HepG2 (cell line): ENCODE measurements around the gene RRAS. TPM values are rescaled to one million over a fixed set of nuclear protein-coding genes. Genes with fewer than 3 reads are reported as not detected.

Source experiments
- ASH2L ChIP-seq: fragments of 300-600, 200-600 bp; sonication (generic); IDR thresholded peaks from 2 replicates; pipeline ENCODE4 v1.7.0; 2017; ENCODE audit warnings: low read depth, mild to moderate bottlenecking, moderate library complexity, mixed read lengths, low read length; ENCODE audit not compliant: insufficient read length
- FOXP4 ChIP-seq: sonication (generic); formaldehyde crosslinking; IDR thresholded peaks from 2 replicates; pipeline ENCODE4 v1.4.0; 2020; ENCODE audit warnings: missing genetic modification reagents
- GMEB1 ChIP-seq: sonication (generic); formaldehyde crosslinking; IDR thresholded peaks from 2 replicates; pipeline ENCODE4 v1.5.1; 2020; ENCODE audit warnings: missing genetic modification reagents, mild to moderate bottlenecking, borderline replicate concordance
- GPBP1L1 ChIP-seq: sonication (generic); formaldehyde crosslinking; IDR thresholded peaks from 2 replicates; pipeline ENCODE4 v1.5.0; 2020; ENCODE audit warnings: mild to moderate bottlenecking, missing genetic modification reagents
- JDP2 ChIP-seq: sonication (generic); formaldehyde crosslinking; IDR thresholded peaks from 2 replicates; pipeline ENCODE4 v1.8.1; 2022; ENCODE audit warnings: missing genetic modification reagents, borderline replicate concordance
- KLF12 ChIP-seq: sonication (generic); formaldehyde crosslinking; IDR thresholded peaks from 2 replicates; pipeline ENCODE4 v1.4.0; 2020; ENCODE audit warnings: missing genetic modification reagents, borderline replicate concordance
- LRRFIP1 ChIP-seq: sonication (generic); formaldehyde crosslinking; conservative IDR thresholded peaks from 2 replicates; pipeline ENCODE4 v1.4.0; 2020; ENCODE audit warnings: missing genetic modification reagents
- ZNF224 ChIP-seq: sonication (generic); formaldehyde crosslinking; IDR thresholded peaks from 2 replicates; pipeline ENCODE4 v1.5.0; 2020; ENCODE audit warnings: mild to moderate bottlenecking, missing genetic modification reagents
- polyA plus RNA-seq, 8 experiments: library from polyadenylated mRNA; depleted of rRNA in 3 of 8; stranded (reverse) in 7 of 8; unstranded in 1 of 8; fragments of >200 nt; fragmentation: Illumina TruSeq in 4 of 8; extraction: Trizol in 4 of 8; gene quantifications; 2 replicates each; pipeline versions ENCODE4 v1.2.1 to v1.2.3, GENCODE V29; 2011 to 2016; ENCODE audit warnings: low read depth in 4 of 8, missing spikeins in 1 of 8, mixed read lengths in 1 of 8; ENCODE audit not compliant: insufficient read depth in 1 of 8
- total RNA-seq, 5 experiments: library from RNA; depleted of rRNA; stranded (reverse); fragments of >200 nt; fragmentation: Illumina TruSeq; extraction: Trizol; gene quantifications; 2 replicates each; pipeline ENCODE4 v1.2.3, GENCODE V29; 2016; ENCODE audit warnings: low read depth in 1 of 5

RRAS gene
- total and polyA plus RNA-seq, 2 of the 13 experiments (the other 11 are each of a cell fraction or from before 2014, with no cell fraction given): 1.5 to 12.0 TPM

- TF ChIP-seq ZNF224: no peak
- TF ChIP-seq GPBP1L1 (CRISPR knock-in tag): no peak
- no peak for TF ChIP-seq JDP2 (CRISPR knock-in tag)
- TF ChIP-seq GMEB1 (CRISPR knock-in tag): 0 out of 2 replicates have a peak, but pooled peaks have one; percentile 8
- no peak for TF ChIP-seq LRRFIP1 (CRISPR knock-in tag)
- peak; percentile 3 for TF ChIP-seq ASH2L
- TF ChIP-seq FOXP4 (CRISPR knock-in tag): peak; percentile 1; the same call in 1 of the 2 replicates
- 0 out of 2 replicates have a peak, but pooled peaks have one; percentile 2 for TF ChIP-seq KLF12 (CRISPR knock-in tag)
These were observed 26.1 kb upstream of the RRAS start (continued) for GRCh38 chr19:49666120-49666444.
